Breast epithelium (tissue), 4 donors: ENCODE data around the gene BCO1. TPM values are rescaled to one million over a fixed set of nuclear protein-coding genes. Genes with fewer than 3 reads are reported as not detected.
A peak's percentile ranks its signal among the peaks of the same experiment; 100 is the strongest.

ENCODE experiments used
- DNase-seq, 2 donors: peaks; one replicate each; pipeline ENCODE4 v3.0.0-alpha.2; 2019; ENCODE audit warnings: low spot score in 2 of 2
- H3K27ac ChIP-seq, 2 donors: fragments of 200-600 bp; sonication (generic) in 1 of 2; one replicate each; pipeline ENCODE4 v1.5.1; 2016 to 2019; ENCODE audit warnings: mild to moderate bottlenecking in 1 of 2
- H3K27me3 ChIP-seq, 2 donors: fragments of 200-600 bp; sonication (generic) in 1 of 2; one replicate each; pipeline versions ENCODE4 v1.5.1 to v1.6.0; 2017 to 2019; ENCODE audit warnings: control low read depth in 1 of 2, mild to moderate bottlenecking in 1 of 2
- H3K36me3 ChIP-seq: fragments of 200-600 bp; one replicate; pipeline ENCODE4 v1.5.1; 2019
- H3K4me1 ChIP-seq, 2 donors: fragments of 200-600 bp; sonication (generic); one replicate each; pipeline ENCODE4 v1.5.1; 2016 to 2019; ENCODE audit warnings: control low read depth in 1 of 2
- H3K4me3 ChIP-seq, 3 donors: fragments of 200-600 bp; sonication (generic); 1 replicate in 2 of 3; 2 replicates in 1 of 3; pipeline ENCODE4 v1.5.1; 2016 to 2019; ENCODE audit warnings: mild to moderate bottlenecking in 3 of 3, moderate library complexity in 2 of 3
- H3K9me3 ChIP-seq, 2 donors: fragments of 200-600 bp; sonication (generic) in 1 of 2; one replicate each; pipeline ENCODE4 v1.5.1; 2016 to 2019; ENCODE audit warnings: control low read depth in 1 of 2
- POLR2A ChIP-seq: fragments of 450-650 bp; IDR thresholded peaks from one replicate; pipeline ENCODE4 v1.6.1; 2016; ENCODE audit warnings: antibody characterized with exemption, mild to moderate bottlenecking, moderate library complexity
- POLR2AphosphoS5 ChIP-seq, 3 donors: sonication (generic); formaldehyde crosslinking; IDR thresholded peaks; one replicate each; pipeline ENCODE4 v1.6.1; 2017; ENCODE audit warnings: antibody characterized with exemption in 3 of 3
- intact Hi-C: fragments of 100-400 bp; cut with DNase I; formaldehyde crosslinking; loops from one replicate; pipeline ENCODE4 v1.15.1; 2023; ENCODE audit warnings: low total_unique reads
- total RNA-seq, 3 donors: library from RNA; depleted of rRNA; stranded (reverse); fragments of >200 nt; gene quantifications; one replicate each; pipeline ENCODE4 v1.1.0, GENCODE V29; 2016
- TF ChIP-seq, protein P1 (sequence below), 3 donors: fragments of 450-650 bp; IDR thresholded peaks; one replicate each; pipeline ENCODE4 v1.5.1; 2016 to 2017; ENCODE audit warnings: antibody characterized with exemption in 3 of 3, mild to moderate bottlenecking in 3 of 3, moderate library complexity in 3 of 3

The BCO1 gene
- total RNA-seq, 3 donors from 2014 or later: 0.29 TPM; not detected in 2

DNA sequence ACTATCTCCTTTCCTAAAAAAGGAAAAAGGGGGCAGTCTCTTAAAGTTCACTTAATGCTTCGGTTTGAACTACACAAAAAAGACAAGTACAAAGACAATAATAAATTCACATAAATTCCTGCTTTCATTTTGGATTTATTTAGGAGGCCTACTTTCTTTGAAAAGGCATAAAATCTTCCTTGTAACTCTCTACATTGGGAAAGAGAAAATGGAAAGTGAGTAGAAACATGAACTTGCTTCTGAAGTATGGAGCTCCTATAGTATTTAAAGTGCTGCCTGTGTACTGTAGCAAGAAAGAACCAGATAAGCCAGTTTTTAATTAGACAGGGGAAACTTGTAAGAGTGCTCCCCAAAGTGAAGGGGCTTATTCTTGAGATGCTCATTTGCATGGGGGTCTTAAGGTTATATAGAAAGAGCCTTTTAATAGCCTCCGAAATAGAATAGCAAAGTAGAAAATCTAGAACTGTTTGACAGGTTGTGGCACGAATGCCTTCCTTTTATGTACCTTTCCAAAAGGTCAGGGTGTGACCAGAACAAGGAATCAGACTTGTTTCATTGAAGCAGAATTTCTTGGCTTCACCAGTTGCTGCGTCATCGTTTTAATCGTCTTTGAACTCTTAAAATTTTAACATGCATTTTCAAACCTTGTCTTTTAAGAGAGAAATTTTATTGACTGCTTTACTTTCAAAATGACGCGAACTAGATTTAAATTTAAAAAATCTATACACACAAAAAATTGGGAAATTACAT is 89.1 kb downstream of the BCO1 start:
- Histone ChIP-seq H3K4me1 (no peaks in the 10 kb centered on the region), H3K27me3 (no peaks in the 10 kb centered on the region), H3K9me3 (no peaks in the 10 kb centered on the region), H3K27ac (peak overlapping the region; percentile 2 to 71), H3K36me3 (no peaks in the 10 kb centered on the region), H3K4me3 (no peak overlapping the region)
- peak in 1 of 2 donors; percentile 32 for DNase-seq
- intact Hi-C loops: no loop called here
- no peak for TF ChIP-seq POLR2AphosphoS5 (IDR thresholded peaks at IDR 0.05)

DNA sequence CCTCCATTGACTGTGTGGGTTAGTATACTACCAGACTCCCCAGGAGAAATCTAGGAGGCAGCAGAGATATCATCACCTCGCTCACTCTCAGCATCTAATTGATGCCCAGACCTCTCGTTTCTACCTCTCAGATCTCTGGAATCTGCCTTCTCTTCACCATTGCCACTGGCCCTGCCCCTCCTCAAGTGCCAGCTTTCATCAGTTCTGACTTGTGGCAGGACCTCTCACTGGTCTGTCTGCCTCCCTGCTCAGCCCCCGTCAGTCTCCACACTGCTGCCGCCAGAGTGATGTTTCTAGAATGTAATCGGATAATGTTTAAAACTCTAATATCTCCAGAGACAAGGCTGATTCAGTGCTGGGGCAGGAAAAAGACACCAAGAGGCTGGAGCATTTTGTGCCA is 91.5 kb downstream of the BCO1 start:
- H3K36me3 ChIP-seq: no peaks in the 10 kb centered on the region
- DNase-seq: no peak
- H3K27me3 ChIP-seq: no peaks in the 10 kb centered on the region
- H3K9me3 ChIP-seq: no peaks in the 10 kb centered on the region
- H3K4me3 ChIP-seq: no peak overlapping the region
- H3K4me1 ChIP-seq: no peaks in the 10 kb centered on the region
- TF ChIP-seq POLR2A (no peak), POLR2AphosphoS5 (IDR thresholded peaks at IDR 0.05) (no peak)
- TF ChIP-seq, protein P1, sequence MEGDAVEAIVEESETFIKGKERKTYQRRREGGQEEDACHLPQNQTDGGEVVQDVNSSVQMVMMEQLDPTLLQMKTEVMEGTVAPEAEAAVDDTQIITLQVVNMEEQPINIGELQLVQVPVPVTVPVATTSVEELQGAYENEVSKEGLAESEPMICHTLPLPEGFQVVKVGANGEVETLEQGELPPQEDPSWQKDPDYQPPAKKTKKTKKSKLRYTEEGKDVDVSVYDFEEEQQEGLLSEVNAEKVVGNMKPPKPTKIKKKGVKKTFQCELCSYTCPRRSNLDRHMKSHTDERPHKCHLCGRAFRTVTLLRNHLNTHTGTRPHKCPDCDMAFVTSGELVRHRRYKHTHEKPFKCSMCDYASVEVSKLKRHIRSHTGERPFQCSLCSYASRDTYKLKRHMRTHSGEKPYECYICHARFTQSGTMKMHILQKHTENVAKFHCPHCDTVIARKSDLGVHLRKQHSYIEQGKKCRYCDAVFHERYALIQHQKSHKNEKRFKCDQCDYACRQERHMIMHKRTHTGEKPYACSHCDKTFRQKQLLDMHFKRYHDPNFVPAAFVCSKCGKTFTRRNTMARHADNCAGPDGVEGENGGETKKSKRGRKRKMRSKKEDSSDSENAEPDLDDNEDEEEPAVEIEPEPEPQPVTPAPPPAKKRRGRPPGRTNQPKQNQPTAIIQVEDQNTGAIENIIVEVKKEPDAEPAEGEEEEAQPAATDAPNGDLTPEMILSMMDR (IDR thresholded peaks at IDR 0.05): no peak
- H3K27ac ChIP-seq: peak overlapping the region in 1 of 2 donors; percentile 49
- intact Hi-C loops: no loop called here

DNA sequence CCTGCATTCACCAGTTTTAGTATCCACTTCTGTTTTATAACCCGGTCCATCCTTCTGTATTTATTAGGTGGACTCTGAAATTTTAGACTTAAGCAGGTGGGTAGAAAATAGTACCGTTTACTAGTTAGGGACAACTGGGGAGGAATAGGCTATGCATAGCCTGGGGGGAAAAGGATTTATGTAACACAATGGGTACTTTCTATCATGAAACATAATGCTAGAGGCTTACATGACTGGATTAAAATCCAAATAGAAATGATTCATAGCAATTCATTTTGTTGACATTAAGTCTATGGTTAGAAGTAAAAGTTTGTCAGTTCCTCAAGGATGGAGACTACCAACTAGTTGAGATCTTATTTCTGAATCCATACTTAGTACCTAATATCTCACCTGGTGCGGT is 94.9 kb downstream of the BCO1 start:
- intact Hi-C loops: no loop called here
- Histone ChIP-seq H3K36me3 (no peaks in the 10 kb centered on the region), H3K4me3 (no peak overlapping the region), H3K27me3 (no peaks in the 10 kb centered on the region), H3K27ac (no peak overlapping the region), H3K9me3 (no peaks in the 10 kb centered on the region), H3K4me1 (no peaks in the 10 kb centered on the region)
- no peak for DNase-seq
- TF ChIP-seq POLR2AphosphoS5 (IDR thresholded peaks at IDR 0.05) (no peak), POLR2A (no peak)
- TF ChIP-seq, protein P1 (IDR thresholded peaks at IDR 0.05): no peak

DNA sequence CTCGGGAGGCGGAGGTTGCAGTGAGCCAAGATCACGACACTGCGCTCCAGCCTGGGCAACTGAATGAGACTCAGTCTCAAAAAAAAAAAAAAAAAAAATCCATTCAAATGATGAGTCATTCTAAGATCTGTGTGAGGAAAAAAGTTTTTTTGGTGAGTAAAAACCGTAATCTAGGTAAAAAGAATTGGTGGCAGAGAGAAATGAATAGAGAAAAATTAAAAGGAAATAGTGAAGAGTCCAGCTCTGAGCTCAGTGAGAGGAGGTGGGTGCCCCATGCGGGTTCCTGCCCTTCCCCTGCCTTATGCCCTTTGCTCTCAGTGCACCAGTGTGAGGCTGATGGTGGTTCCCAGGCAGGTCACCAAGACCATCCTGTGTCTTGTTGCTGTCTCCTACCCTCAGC is 97.2 kb downstream of the BCO1 start:
- Histone ChIP-seq H3K4me3 (no peak overlapping the region), H3K4me1 (no peaks in the 10 kb centered on the region), H3K27ac (no peak overlapping the region), H3K9me3 (no peaks in the 10 kb centered on the region), H3K36me3 (no peaks in the 10 kb centered on the region), H3K27me3 (no peaks in the 10 kb centered on the region)
- TF ChIP-seq POLR2A (no peak), POLR2AphosphoS5 (IDR thresholded peaks at IDR 0.05) (no peak)
- TF ChIP-seq, protein P1 (IDR thresholded peaks at IDR 0.05): no peak
- intact Hi-C loops: no loop called here
- no peak for DNase-seq

DNA sequence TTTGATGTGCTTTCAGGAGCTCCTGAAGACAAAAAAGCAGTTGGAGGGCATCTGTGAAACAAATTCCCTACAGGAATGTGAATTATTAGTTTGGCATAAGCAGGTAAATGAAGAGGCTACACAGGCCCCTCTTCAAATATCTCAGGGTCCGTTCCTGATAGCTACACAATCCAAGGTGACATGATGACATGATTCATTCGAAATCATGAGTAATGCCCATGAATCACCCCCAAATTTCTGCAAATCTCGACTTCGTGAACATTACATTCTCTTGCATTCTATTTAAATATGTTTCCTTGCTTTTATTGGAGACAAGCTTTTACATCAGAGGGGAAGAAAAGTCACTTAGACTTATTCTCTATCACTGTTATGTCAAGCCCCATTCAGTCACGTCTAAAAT is 98.6 kb downstream of the BCO1 start:
- intact Hi-C loops: no loop called here
- Histone ChIP-seq H3K9me3 (no peaks in the 10 kb centered on the region), H3K27ac (no peak overlapping the region), H3K4me3 (no peak overlapping the region), H3K4me1 (no peaks in the 10 kb centered on the region), H3K36me3 (no peaks in the 10 kb centered on the region), H3K27me3 (no peaks in the 10 kb centered on the region)
- no peak for TF ChIP-seq POLR2AphosphoS5 (IDR thresholded peaks at IDR 0.05)
- TF ChIP-seq, protein P1 (IDR thresholded peaks at IDR 0.05): no peak
- TF ChIP-seq POLR2A: no peak
- no peak for DNase-seq

Other genes with a start within 250 kb of the BCO1 start
- 10 to 100 TPM; 27.5 to 38.5 (median 31.5) TPM for gene CMC2, start 231.8 kb upstream of the BCO1 start, total RNA-seq
- 1 to 10 TPM; 3.9 to 9.7 (median 8.2) TPM for gene CENPN, start 231.5 kb upstream of the BCO1 start, total RNA-seq
- 10 to 100 TPM; 37.4 to 54.9 (median 42.6) TPM for gene ATMIN, start 202.8 kb upstream of the BCO1 start, total RNA-seq
- 1 to 10 TPM in 2 of 3 donors, under 1 TPM in 1; 0.64 to 4.3 (median 3.4) TPM for gene C16orf46, start 161.5 kb upstream of the BCO1 start, total RNA-seq
- 10 to 100 TPM; 19.9 to 22.1 (median 21.0) TPM for gene GCSH, start 142.3 kb upstream of the BCO1 start, total RNA-seq
- gene GAN, start 76.3 kb downstream of the BCO1 start, total RNA-seq: 10 to 100 TPM in 2 of 3 donors, 1 to 10 TPM in 1; 7.5 to 15.7 (median 10.8) TPM
- gene CMIP, start 206.1 kb downstream of the BCO1 start, total RNA-seq: 10 to 100 TPM; 14.9 to 23.9 (median 17.6) TPM